Right hindlimb (tissue), 1 donor: ENCODE data around the gene ELP1.

Experiments
- DNase-seq: peaks from one replicate; pipeline ENCODE4 v3.0.0-alpha.2; 2018

ELP1 gene

DNA sequence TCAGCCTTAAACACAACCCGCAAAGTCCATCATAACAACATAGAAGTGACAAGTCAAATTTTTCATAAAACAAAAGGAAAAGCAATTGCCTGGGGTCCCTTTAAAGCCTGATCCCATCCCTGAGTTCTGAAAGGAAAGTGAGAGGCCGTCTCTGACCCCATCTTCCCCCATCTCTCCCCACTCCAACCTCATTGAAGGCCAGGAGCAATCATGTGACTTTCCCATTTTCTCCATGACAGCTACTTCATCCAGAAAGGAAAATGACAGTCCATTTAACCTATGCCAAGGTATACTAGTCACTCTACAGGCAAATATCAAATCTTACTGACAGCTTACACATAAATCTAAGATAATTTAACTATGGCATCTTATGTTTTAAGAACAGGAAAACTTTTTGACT is 56.4 kb downstream of the ELP1 start:
- DNase-seq = no peak

- no peak for DNase-seq
These were observed 57.5 kb downstream of the ELP1 start for GRCh38 chr9:108876425-108876824.

DNA sequence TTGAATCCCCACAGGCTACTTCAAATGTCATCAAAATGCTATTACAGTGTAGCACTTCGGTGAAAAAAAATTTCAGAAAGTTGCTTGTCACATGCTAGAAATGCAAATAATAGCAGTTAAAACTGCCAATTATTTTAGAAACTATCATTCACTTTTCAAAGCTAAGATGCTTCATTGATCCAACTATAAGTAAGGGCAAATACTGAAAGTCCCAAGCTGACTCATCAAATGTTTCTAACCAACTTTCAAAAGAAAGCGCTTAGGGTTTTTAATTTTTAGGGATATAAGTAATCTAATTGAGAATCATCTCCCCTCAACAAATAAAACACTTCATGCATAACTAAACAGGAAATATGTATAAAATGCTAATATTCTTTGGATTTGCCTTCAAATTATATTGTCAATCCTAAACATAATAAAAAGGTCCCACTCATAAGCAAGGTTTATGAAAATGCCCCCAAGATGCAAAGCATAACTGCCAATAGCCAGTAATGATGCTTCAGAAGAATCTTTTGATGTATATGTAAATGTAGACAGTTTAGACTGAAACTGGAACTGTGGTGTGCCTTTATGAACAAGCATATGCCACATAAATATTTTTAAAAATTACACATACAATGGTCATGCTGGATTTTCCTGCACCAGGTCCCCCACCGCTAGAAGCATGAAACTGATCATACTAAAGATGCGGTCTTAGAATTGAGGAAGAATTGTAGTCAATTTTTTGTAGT is 59.7 kb downstream of the ELP1 start:
- no peak for DNase-seq

DNA sequence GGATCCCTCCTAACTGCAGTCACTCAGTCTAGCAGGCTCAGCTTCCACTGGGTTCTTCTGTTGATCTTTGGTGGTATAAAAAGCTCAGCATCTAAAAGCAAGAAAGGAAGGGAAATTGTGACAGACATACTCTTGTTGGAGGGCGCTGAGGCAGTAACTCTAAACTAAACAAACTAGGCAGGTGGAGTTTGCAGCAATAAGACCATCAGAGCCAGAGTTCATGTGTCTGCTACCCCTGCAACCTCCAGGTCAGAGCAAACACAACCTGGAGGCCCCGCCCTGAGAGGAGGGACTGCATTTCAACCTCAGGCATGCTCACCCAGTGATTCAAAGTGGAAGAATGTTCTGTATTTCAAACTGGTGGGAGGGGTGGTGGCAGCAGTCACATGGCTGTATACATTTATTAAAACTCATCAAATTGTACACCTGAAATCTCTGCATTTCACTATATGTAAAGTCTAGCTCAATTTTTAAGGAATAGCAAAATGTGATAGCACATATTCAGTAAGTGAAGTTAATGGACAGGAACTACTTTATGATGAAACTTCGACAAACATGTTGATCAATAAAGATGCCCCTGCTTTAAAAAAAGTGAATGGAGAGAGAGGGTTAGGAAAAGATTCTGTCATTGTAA is 64.7 kb downstream of the ELP1 start:
- no peak for DNase-seq

- no peak for DNase-seq
These were observed 66.1 kb downstream of the ELP1 start for GRCh38 chr9:108867829-108868228.

- no peak for DNase-seq
These were observed 66.8 kb downstream of the ELP1 start for GRCh38 chr9:108867116-108867515.

- no peak for DNase-seq
These were observed 67.9 kb downstream of the ELP1 start for GRCh38 chr9:108866001-108866420.

DNA sequence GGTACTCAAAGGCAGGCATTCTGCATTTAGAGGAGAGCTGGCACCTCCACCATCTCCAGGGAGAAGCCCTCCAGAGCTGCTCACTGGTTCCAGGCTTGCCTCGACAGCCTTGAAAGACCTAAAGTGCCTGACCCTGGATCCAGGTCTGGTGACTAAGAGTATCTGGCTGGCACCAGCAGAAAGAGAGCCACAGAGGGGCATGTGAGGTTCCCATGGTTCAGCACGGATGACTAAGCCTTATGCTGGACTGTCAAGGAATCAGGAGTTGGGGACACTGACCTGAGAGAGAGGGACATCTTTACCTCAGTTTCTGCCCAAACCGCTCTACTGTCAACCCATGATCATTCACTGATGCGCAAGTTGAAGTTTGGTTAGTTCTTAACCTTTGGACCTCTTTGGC is 68.9 kb downstream of the ELP1 start:
- DNase-seq = no peak

GRCh38 chr9:108864446-108864845 is 69.5 kb downstream of the ELP1 start:
- DNase-seq = no peak

GRCh38 chr9:108863891-108864290 is 70.0 kb downstream of the ELP1 start:
- no peak for DNase-seq

GRCh38 chr9:108861997-108862396 is 71.9 kb downstream of the ELP1 start, which contains the start of gene ACTL7A:
ACTL7A (plus strand) TSS chr9:108862266; CDS start chr9:108862323, 57 bp downstream.
- no peak for DNase-seq

GRCh38 chr9:108861464-108861863 is 72.5 kb downstream of the ELP1 start:
- no peak for DNase-seq

- no peak for DNase-seq
These were observed 73.2 kb downstream of the ELP1 start for GRCh38 chr9:108860764-108861163.

- DNase-seq = no peak
These were observed 73.6 kb downstream of the ELP1 start for GRCh38 chr9:108860354-108860753.

DNA sequence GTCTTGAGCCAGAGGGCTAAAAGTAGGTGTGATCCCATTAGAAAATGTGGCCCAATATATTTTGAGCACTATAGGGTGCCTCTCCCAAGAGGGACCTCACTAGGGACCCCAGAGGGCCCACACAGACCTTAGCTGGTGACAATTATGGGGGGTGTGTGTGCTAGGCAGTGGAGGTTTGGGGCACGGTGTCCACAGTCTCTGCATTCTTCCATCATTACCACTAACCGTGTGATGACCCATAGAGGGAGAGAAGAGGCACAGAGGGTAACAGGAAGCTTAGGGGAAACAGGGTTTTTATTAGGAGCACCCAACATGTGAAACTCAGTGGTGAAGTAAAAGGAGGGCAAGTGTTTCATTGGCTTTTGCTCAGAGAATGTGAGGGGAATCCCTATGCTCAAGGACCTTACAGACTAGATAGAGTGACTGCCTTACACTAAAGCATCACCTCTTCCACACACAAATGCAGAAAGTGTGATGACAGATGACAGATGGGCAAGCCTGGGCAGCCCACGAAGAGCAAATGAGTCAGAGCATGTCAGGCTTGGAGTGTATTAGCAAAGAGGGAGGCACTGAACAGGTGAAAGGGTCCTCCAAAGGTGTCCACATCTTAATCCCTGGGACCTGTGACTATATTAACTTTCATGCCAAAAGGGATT is 74.3 kb downstream of the ELP1 start:
- no peak for DNase-seq

DNA sequence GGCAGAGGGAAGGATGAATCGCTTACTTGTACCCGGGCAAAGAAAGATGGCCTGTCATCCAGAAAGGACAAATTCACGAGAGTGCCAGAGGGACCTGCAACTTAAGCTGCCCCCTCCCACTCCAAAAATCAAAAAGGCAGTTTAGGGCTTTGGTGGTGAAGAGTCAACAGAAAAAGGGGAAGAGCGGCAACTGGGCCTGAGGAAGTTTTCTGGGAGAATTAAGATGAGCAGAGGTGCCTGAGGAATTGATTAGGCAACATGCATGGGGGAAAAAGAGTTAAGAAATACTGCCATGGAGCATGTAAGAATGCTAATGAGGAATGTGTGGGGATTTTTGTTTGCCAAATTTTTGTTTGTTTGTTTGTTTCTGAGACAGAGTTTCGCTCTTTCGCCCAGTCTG is 76.4 kb downstream of the ELP1 start:
- DNase-seq = no peak

DNA sequence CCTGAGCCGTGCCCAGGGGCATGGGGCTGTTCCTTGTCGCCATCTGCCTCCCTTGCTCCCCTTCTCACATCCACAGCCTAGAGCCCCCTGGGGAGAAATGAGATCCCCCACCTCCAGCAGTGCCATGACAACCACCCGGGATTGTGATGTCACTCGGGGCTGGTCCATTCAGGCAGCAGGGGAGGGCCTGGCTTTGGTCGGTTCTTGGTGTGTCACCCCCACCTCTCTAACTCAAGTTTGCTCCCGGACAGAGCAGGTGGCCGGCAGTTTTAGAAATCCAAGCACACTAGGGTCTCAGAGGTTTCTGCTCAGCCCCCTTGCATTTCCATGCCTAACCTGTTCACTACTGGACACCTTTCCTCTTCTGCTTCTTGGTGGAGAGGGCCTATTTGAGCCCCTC is 78.0 kb downstream of the ELP1 start, which contains the start of gene ACTL7B:
ACTL7B (minus strand) TSS at position 99 of the 400 bp plus-strand sequence; CDS start at position 43, 56 bp downstream.
- DNase-seq = no peak

DNA sequence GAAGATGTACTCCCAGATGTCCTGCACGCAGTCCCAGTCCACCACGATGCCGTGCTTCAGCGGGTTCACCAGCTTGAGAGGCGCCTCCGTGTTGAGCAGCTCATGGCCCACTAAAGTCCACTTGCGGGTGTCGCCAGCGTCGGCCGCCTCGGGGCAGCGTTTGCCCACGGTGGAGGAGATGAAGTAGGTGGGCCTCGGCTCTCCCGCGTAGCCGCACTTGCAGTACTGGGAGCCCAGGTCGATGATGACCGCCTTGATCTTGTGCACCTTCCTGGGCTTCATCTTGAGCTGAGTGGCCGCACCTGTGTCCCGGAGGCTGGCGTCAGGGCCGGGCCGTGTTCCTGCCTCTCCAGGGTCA is 78.4 kb downstream of the ELP1 start:
- DNase-seq = no peak

DNA sequence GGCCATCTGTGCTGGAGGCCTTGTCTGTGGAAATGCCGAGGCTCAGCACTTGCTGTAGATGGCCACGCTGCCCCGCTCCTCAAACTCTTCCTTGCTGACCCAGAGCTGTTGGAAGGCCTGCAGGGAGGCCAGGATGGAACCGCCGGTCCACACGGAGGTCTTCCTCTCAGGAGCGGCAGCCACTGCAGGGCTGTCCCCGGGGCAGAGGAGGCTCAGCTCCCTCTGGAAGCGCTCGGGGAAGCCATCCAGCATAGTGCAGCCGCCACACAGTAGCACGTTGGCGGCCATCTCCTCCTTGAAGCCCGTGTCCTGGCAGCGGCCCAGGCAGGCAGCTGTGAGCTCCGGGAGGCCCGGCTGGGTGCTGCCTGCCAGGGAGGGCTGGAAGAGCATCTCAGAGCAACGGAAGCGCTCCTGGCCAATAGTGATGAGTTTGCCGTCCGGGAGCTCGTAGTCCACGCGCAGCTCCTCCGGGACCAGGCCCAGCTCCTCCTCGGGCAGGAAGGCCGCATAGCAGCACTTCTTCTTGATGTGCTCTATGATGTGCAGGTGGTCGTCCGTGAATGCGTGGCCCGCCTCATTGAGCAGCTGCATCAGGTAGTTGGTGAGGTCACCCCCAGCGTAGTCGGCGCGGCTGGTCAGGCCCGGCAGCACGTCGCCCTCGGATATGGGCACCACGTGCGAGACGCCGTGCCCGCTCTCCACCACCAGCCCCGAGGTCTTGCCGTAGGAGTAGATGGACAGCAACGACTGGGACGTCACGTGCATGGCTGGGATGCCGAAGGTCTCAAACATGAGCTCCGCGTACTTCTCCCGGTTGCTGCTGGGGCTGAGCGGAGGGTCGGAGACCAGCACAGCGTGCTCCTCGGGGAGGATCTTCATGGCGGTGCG is 79.0 kb downstream of the ELP1 start:
- no peak for DNase-seq

- DNase-seq = no peak
These were observed 79.8 kb downstream of the ELP1 start for GRCh38 chr9:108854094-108854493.

- DNase-seq = no peak
These were observed 81.8 kb downstream of the ELP1 start for GRCh38 chr9:108852079-108852478.

DNA sequence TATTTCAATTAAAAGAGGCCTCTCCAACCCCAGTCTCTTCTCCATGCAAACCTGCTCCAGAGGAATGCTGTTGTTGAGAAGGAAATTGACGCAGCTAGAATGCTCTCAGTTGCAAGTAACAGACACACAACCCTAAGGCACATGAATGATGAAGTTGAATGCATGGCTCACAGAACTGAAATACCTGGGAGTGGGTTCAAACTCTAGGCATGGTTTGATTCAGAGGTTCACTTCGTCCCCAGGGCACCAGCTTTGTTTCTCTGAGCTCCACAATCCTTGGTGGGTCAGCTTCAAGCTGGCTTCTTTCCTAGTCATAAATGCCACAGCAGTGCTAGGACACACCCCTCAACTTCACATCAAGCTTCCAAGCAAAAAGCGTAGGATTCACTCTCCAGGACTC is 82.8 kb downstream of the ELP1 start:
- DNase-seq = no peak

DNA sequence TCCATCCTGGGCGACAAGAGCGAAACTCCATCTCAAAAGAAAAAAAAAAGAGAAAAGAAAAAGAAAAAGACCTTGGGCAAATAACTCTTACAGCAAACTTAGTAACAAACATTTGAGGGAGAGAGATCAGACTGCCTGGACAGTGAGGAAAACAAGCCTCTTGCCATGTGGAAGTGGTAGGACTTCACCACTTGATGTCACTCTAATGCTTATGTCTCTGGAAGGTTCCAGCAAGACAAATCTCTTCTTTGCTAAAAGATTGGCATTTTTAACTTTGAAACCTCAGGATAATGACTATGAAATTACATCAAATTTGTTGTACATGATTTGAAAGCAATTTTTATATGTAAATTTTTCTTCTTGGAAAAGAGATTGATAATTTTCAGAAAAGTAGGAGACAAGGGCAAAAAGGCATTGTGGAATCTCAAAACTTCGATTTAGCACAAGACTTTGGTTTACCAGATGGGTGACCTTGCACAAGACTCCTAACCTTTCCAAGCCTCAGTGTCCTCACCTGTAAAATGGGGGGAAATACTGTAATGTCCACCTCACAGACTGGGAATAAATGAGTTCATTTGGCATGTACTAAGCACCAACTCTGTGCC is 83.5 kb downstream of the ELP1 start:
- no peak for DNase-seq
